Measurements from ENCODE around the gene ATP6V0E1.
"Not testable (repeated sequence)": the region's sequence is repeated elsewhere in the genome, so short reads cannot be mapped to it uniquely, and the experiment has no call there.

Gene ATP6V0E1

GRCh38 chr5:173004013-173004412 is 20.4 kb downstream of the ATP6V0E1 start:
- no peak for DNase-seq (ENCODE audit: low read depth in 3 of 3)

- no peak for DNase-seq (ENCODE audit: low read depth in 3 of 3)
Measured at GRCh38 chr5:173004447-173004846, 20.9 kb downstream of the ATP6V0E1 start.

- peak in 2 of 3 experiments; percentile 11 to 22 for DNase-seq (ENCODE audit: low read depth in 3 of 3)
Measured at GRCh38 chr5:173010021-173010420, 26.4 kb downstream of the ATP6V0E1 start.

GRCh38 chr5:173010547-173011464 is 27.2 kb downstream of the ATP6V0E1 start:
- DNase-seq (ENCODE audit: low read depth in 3 of 3) = no peak

- no peak for DNase-seq (ENCODE audit: low read depth in 3 of 3)
Measured at GRCh38 chr5:173011566-173011965, 28.0 kb downstream of the ATP6V0E1 start.

- DNase-seq (ENCODE audit: low read depth in 3 of 3) = no peak
Measured at GRCh38 chr5:173012882-173013281, 29.3 kb downstream of the ATP6V0E1 start.

- DNase-seq (ENCODE audit: low read depth in 3 of 3) = no peak
Measured at GRCh38 chr5:173014671-173015070, 31.1 kb downstream of the ATP6V0E1 start.

GRCh38 chr5:173015192-173015591 is 31.6 kb downstream of the ATP6V0E1 start:
- DNase-seq (ENCODE audit: low read depth in 3 of 3) = no peak

GRCh38 chr5:173015598-173016455 is 32.3 kb downstream of the ATP6V0E1 start:
- no peak for DNase-seq (ENCODE audit: low read depth in 3 of 3)

- DNase-seq (ENCODE audit: low read depth in 3 of 3) = no peak
Measured at GRCh38 chr5:173016598-173017046, 33.1 kb downstream of the ATP6V0E1 start.

GRCh38 chr5:173017087-173017486 is 33.5 kb downstream of the ATP6V0E1 start:
- not testable (repeated sequence) for DNase-seq (ENCODE audit: low read depth in 3 of 3)

GRCh38 chr5:173018358-173018757 is 34.8 kb downstream of the ATP6V0E1 start:
- no peak for DNase-seq (ENCODE audit: low read depth in 3 of 3)

- no peak for DNase-seq (ENCODE audit: low read depth in 3 of 3)
Measured at GRCh38 chr5:173020154-173020581, 36.6 kb downstream of the ATP6V0E1 start.

- no peak for DNase-seq (ENCODE audit: low read depth in 3 of 3)
Measured at GRCh38 chr5:173020643-173021042, 37.1 kb downstream of the ATP6V0E1 start.

GRCh38 chr5:173025651-173026050 is 42.1 kb downstream of the ATP6V0E1 start:
- DNase-seq (ENCODE audit: low read depth in 3 of 3) = no peak

GRCh38 chr5:173027905-173028304 is 44.3 kb downstream of the ATP6V0E1 start:
- DNase-seq (ENCODE audit: low read depth in 3 of 3) = no peak

- DNase-seq (ENCODE audit: low read depth in 3 of 3) = no peak
Measured at GRCh38 chr5:173028811-173029327, 45.3 kb downstream of the ATP6V0E1 start.

GRCh38 chr5:173029499-173029921 is 45.9 kb downstream of the ATP6V0E1 start:
- no peak for DNase-seq (ENCODE audit: low read depth in 3 of 3)

- not testable (repeated sequence) for DNase-seq (ENCODE audit: low read depth in 3 of 3)
Measured at GRCh38 chr5:173032096-173032495, 48.5 kb downstream of the ATP6V0E1 start.

- no peak for DNase-seq (ENCODE audit: low read depth in 3 of 3)
Measured at GRCh38 chr5:173032730-173033129, 49.2 kb downstream of the ATP6V0E1 start.

- no peak for DNase-seq (ENCODE audit: low read depth in 3 of 3)
Measured at GRCh38 chr5:173033923-173034322, 50.4 kb downstream of the ATP6V0E1 start.
